ENCODE results near the gene ZBTB6. TPM values are rescaled to one million over a fixed set of nuclear protein-coding genes. Genes with fewer than 3 reads are reported as not detected.

Gene ZBTB6
- total and polyA plus RNA-seq, 2 of the 8 experiments (the other 6 are each of a cell fraction or from before 2014, with no cell fraction given), result 2.0 to 10.0 TPM

- 83% methylated on average over 1 of the region's 1 CpG; no CpG with 5 or more reads in 1 of the 2 experiments for WGBS, 2 experiments (ENCODE audit: extremely low coverage in 1 of 2, insufficient coverage in 1 of 2, insufficient read length in 1 of 2, insufficient replicate concordance in 2 of 2, low coverage in 1 of 2, low lambda C conversion rate in 2 of 2, missing lambda C conversion rate in 1 of 2)
- Histone ChIP-seq H2BK5ac (ENCODE audit: low read depth, low read length) (no peak overlapping the region), H3K56ac (replicated peaks; ENCODE audit: insufficient read length, low read depth, low read length) (no peak overlapping the region), H3K18ac (ENCODE audit: extremely low read depth, low read length) (no peak overlapping the region), H3K36me3 (ENCODE audit: control insufficient read depth in 2 of 4, insufficient read depth in 4 of 4, low read length in 3 of 4) (peaks cover 8 to 15% (median 9%) of the 10 kb centered on the region in 4 experiments; a peak in 7 of 8 replicates), H4K20me1 (replicated peaks in 1 of 2; ENCODE audit: control insufficient read depth in 1 of 2, insufficient read depth in 2 of 2, low read length in 2 of 2) (peaks cover 4 to 6% of the 10 kb centered on the region in 2 experiments), H3K4ac (replicated peaks; ENCODE audit: insufficient read length, low read depth, low read length) (no peak overlapping the region), H2AK5ac (ENCODE audit: low read depth, low read length) (no peak overlapping the region), H3K4me2 (ENCODE audit: insufficient read depth in 1 of 2, low read depth in 2 of 2, low read length in 2 of 2) (no peak overlapping the region), H3K14ac (ENCODE audit: insufficient read length) (no peak overlapping the region), H3K23ac (ENCODE audit: insufficient read length) (no peak overlapping the region), H3K27me3 (replicated peaks in 1 of 4; ENCODE audit: control insufficient read depth in 3 of 4, extremely low read depth in 1 of 4, insufficient read depth in 3 of 4, low read length in 3 of 4) (no peaks in the 10 kb centered on the region), H3K23me2 (ENCODE audit: low read depth, low read length) (peaks cover 7% of the 10 kb centered on the region), H2BK15ac (ENCODE audit: low read length) (no peak overlapping the region), H2BK20ac (ENCODE audit: low read length) (no peak overlapping the region), H2BK12ac (ENCODE audit: low read depth, low read length) (no peak overlapping the region), H4K8ac (ENCODE audit: extremely low read depth, insufficient read depth, low read length) (no peak overlapping the region), H3K4me1 (replicated peaks in 1 of 4; ENCODE audit: control insufficient read depth in 3 of 4, insufficient read depth in 4 of 4, low read length in 3 of 4) (peaks cover 0 to 3% (median 1%) of the 10 kb centered on the region in 4 experiments; a peak in 2 of 7 replicates), H3K9ac (replicated peaks in 1 of 4; ENCODE audit: extremely low read depth in 1 of 4, low read depth in 3 of 4, low read length in 3 of 4) (no peak overlapping the region), H3K4me3 (ENCODE audit: extremely low read depth in 1 of 4, insufficient read depth in 2 of 4, low read depth in 3 of 4, low read length in 4 of 4) (no peak overlapping the region), H3K9me3 (ENCODE audit: insufficient read depth in 2 of 2, low read depth in 1 of 2, low read length in 1 of 2) (no peaks in the 10 kb centered on the region), H2AFZ (ENCODE audit: low read length) (no peak overlapping the region), H4K91ac (replicated peaks; ENCODE audit: insufficient read length, low read length) (no peak overlapping the region), H3K27ac (ENCODE audit: low read depth, low read length) (no peak overlapping the region), H2BK120ac (replicated peaks; ENCODE audit: low read depth, low read length) (no peak overlapping the region), H3K79me1 (ENCODE audit: low read depth, low read length) (0 out of 2 replicates have a peak, but pooled peaks cover 3% of the 10 kb centered on the region), H3K79me2 (ENCODE audit: control insufficient read depth in 1 of 2, insufficient read depth in 2 of 2, low read length in 2 of 2) (peaks cover 8 to 50% of the 10 kb centered on the region in 2 experiments), H4K5ac (ENCODE audit: insufficient read length, low read depth, low read length) (no peak overlapping the region)
- DNase-seq (ENCODE audit: low read depth in 1 of 2, low spot score in 2 of 2) (no peak), FAIRE-seq (no peak)
- CTCF ChIA-PET (ENCODE audit: partially characterized antibody), result no interaction called here
- POLR2A ChIA-PET (ENCODE audit: partially characterized antibody), result interaction anchor here (2.1 kb wide), 1 partner anchor 24 kb away, joined by 6 read pairs; the partner anchor contains the start of gene ZBTB6
- no peak for TF ChIP-seq SUZ12 (IDR thresholded peaks at IDR 0.05; ENCODE audit: low read length)
- no peak for TF ChIP-seq CHD1 (IDR thresholded peaks at IDR 0.05; ENCODE audit: low read depth, low read length)
- no peak for TF ChIP-seq RFX5 (IDR thresholded peaks at IDR 0.05; ENCODE audit: borderline replicate concordance, low read depth, low read length)
- no peak for TF ChIP-seq ATF2 (IDR thresholded peaks at IDR 0.05; ENCODE audit: low read length)
- TF ChIP-seq CHD2 (IDR thresholded peaks at IDR 0.05; ENCODE audit: low read length), result no peak
- TF ChIP-seq YY1 (IDR thresholded peaks at IDR 0.05; ENCODE audit: low read depth, low read length), result no peak
- TF ChIP-seq KDM4A (IDR thresholded peaks at IDR 0.05; ENCODE audit: low read depth, low read length, severe bottlenecking), result no peak
- no peak for TF ChIP-seq TCF12 (IDR thresholded peaks at IDR 0.05; ENCODE audit: low read depth, low read length)
- no peak for TF ChIP-seq SP4 (IDR thresholded peaks at IDR 0.05; ENCODE audit: low read length)
- no peak for TF ChIP-seq ATF3 (IDR thresholded peaks at IDR 0.05; ENCODE audit: insufficient read depth, low read depth, low read length)
- no peak for TF ChIP-seq KDM5A (IDR thresholded peaks at IDR 0.05; ENCODE audit: low read length)
- TF ChIP-seq RAD21 (IDR thresholded peaks at IDR 0.05 in 1 of 2, conservative IDR thresholded peaks at IDR 0.05 in 1 of 2; ENCODE audit: low read depth in 2 of 2, low read length in 2 of 2), result no peak
Observed at GRCh38 chr9:122936883-122937282, 23.8 kb upstream of the ZBTB6 start.

Measured in H1 (cell line).